Measurements from ENCODE around the gene RPL13A.

RPL13A gene

DNA sequence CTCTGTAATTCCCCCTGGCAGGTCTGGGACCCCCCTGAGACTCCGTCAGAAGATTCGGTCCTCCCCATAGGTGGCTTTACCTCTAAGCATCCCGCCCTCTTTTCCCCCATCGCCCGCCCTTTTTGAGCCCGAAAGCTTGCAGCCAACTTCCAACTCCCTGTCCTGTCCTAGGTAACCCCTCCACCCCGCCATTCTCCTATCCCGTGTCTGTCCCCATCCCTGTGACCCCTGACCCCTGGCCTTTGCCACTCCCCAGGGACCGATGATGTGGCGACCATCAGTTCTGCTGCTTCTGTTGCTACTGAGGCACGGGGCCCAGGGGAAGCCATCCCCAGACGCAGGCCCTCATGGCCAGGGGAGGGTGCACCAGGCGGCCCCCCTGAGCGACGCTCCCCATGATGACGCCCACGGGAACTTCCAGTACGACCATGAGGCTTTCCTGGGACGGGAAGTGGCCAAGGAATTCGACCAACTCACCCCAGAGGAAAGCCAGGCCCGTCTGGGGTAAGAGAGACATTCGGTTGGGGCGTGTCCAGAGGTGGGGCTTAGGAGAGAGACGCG is 40.9 kb downstream of the RPL13A start:
- TF ChIP-seq TAF1 (IDR thresholded peaks at IDR 0.05; ENCODE audit: borderline replicate concordance, insufficient read depth, low read length) (no peak), SIN3A (IDR thresholded peaks at IDR 0.05; ENCODE audit: borderline replicate concordance, insufficient read depth, low read length) (no peak), FOXP2 (optimal IDR thresholded peaks at IDR 0.05; ENCODE audit: borderline replicate concordance, extremely low read depth, extremely low read length, insufficient read depth) (no peak), POLR2AphosphoS5 (IDR thresholded peaks at IDR 0.05; ENCODE audit: low read depth, low read length) (no peak)
- TF ChIP-seq, protein P1, sequence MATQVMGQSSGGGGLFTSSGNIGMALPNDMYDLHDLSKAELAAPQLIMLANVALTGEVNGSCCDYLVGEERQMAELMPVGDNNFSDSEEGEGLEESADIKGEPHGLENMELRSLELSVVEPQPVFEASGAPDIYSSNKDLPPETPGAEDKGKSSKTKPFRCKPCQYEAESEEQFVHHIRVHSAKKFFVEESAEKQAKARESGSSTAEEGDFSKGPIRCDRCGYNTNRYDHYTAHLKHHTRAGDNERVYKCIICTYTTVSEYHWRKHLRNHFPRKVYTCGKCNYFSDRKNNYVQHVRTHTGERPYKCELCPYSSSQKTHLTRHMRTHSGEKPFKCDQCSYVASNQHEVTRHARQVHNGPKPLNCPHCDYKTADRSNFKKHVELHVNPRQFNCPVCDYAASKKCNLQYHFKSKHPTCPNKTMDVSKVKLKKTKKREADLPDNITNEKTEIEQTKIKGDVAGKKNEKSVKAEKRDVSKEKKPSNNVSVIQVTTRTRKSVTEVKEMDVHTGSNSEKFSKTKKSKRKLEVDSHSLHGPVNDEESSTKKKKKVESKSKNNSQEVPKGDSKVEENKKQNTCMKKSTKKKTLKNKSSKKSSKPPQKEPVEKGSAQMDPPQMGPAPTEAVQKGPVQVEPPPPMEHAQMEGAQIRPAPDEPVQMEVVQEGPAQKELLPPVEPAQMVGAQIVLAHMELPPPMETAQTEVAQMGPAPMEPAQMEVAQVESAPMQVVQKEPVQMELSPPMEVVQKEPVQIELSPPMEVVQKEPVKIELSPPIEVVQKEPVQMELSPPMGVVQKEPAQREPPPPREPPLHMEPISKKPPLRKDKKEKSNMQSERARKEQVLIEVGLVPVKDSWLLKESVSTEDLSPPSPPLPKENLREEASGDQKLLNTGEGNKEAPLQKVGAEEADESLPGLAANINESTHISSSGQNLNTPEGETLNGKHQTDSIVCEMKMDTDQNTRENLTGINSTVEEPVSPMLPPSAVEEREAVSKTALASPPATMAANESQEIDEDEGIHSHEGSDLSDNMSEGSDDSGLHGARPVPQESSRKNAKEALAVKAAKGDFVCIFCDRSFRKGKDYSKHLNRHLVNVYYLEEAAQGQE (IDR thresholded peaks at IDR 0.05; ENCODE audit: insufficient read depth in 1 of 2, low read depth in 2 of 2, low read length in 2 of 2): no peak

DNA sequence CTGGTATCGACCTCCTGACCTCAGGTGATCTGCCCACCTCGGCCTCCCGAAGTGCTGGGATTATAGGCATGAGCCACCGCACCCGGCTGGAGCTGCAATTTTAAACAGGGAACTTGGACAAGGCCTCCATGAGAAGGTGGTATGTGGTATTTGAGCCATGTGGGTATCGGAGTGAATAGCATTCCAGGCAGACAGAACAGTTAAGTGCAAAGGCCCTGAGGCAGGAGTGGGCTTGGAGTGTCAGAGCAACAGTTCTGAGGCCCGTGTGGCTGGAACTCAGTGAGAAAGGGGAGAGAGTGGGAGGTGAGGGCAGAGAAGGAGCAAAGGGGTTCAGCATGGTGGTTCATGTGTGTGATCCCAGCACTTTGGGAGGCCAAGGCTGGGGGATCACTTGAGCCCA is 43.3 kb downstream of the RPL13A start:
- TF ChIP-seq FOXP2 (optimal IDR thresholded peaks at IDR 0.05; ENCODE audit: borderline replicate concordance, extremely low read depth, extremely low read length, insufficient read depth) (no peak), SIN3A (IDR thresholded peaks at IDR 0.05; ENCODE audit: borderline replicate concordance, insufficient read depth, low read length) (no peak), POLR2AphosphoS5 (IDR thresholded peaks at IDR 0.05; ENCODE audit: low read depth, low read length) (no peak), TAF1 (IDR thresholded peaks at IDR 0.05; ENCODE audit: borderline replicate concordance, insufficient read depth, low read length) (no peak)
- TF ChIP-seq, protein P1 (IDR thresholded peaks at IDR 0.05; ENCODE audit: insufficient read depth in 1 of 2, low read depth in 2 of 2, low read length in 2 of 2): no peak

DNA sequence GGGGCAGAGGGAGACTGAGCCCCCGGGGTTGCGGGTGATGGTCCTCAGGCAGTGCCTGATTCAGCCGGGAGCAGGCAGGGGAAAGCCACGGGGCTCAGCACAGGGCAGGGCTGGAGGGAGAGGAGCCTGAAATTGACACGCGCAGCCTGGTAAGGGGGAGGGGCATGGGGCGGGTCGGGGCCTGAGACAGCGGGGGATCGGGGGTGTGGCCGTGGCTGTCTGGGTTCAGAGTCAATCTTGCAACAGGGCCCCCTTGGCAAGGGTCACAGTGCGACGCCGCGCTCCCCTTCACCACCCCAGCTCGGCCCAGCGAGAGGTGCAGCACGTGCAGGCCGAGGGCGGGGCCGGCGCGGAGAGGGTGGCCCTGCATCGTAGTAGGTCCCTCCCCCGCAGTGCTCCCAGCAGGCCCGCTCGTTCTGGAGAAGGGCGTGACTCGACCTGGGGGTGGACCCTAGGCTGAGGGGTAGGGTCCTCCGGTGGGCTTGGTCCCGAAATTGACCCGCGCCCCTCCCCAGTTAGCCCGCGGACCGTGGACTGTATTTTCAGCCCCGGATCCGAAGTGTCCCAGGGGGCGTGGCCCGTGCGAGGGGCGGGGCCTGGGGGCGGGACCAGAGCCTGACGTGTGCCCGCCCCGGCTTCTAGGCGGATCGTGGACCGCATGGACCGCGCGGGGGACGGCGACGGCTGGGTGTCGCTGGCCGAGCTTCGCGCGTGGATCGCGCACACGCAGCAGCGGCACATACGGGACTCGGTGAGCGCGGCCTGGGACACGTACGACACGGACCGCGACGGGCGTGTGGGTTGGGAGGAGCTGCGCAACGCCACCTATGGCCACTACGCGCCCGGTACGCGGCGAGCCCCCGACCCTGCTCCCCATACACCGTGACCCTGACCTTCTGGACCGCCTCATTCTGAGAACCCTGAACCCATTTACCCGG is 46.4 kb downstream of the RPL13A start:
- no peak for TF ChIP-seq SIN3A (IDR thresholded peaks at IDR 0.05; ENCODE audit: borderline replicate concordance, insufficient read depth, low read length)
- TF ChIP-seq FOXP2 (optimal IDR thresholded peaks at IDR 0.05; ENCODE audit: borderline replicate concordance, extremely low read depth, extremely low read length, insufficient read depth): peak; percentile 19
- TF ChIP-seq TAF1 (IDR thresholded peaks at IDR 0.05; ENCODE audit: borderline replicate concordance, insufficient read depth, low read length): no peak
- TF ChIP-seq POLR2AphosphoS5 (IDR thresholded peaks at IDR 0.05; ENCODE audit: low read depth, low read length): no peak
- TF ChIP-seq, protein P1 (IDR thresholded peaks at IDR 0.05; ENCODE audit: insufficient read depth in 1 of 2, low read depth in 2 of 2, low read length in 2 of 2): no peak

DNA sequence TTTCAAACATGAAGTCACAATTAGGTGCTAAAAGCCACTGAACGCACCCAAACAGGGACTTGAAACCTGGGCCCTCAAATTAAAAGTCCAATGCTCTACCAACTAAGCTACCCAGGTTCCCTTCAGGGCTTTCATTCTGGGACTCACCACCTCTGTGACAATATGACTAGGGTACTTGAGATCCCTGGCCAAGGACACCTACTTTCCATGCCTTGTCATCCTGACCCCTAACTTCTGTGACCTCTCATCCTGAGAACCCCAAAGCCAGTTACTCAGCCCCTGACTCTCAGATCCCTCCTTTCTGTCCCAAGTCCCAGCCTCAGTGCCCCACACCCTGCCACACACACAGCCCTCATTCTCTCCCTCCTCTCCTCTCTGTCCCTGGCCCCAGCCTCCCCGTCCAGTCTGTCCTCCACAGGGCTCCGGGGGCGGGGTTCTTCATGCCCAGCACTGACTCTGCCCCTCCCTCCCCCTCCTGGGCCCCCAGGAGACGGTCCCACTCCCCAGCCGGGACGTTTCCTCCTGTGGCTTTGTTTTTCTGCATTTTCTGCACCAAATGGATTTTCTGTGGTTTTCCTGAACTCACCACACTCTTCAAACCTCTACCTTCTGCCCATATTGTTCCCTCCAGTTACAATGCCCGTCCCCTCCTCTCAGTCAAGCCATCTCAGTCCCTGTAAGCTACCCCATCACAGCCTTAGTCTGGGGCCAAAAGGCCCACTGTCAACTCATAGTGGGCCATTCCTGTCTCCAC is 47.4 kb downstream of the RPL13A start:
- TF ChIP-seq TAF1 (IDR thresholded peaks at IDR 0.05; ENCODE audit: borderline replicate concordance, insufficient read depth, low read length): no peak
- no peak for TF ChIP-seq FOXP2 (optimal IDR thresholded peaks at IDR 0.05; ENCODE audit: borderline replicate concordance, extremely low read depth, extremely low read length, insufficient read depth)
- TF ChIP-seq SIN3A (IDR thresholded peaks at IDR 0.05; ENCODE audit: borderline replicate concordance, insufficient read depth, low read length): no peak
- no peak for TF ChIP-seq POLR2AphosphoS5 (IDR thresholded peaks at IDR 0.05; ENCODE audit: low read depth, low read length)
- TF ChIP-seq, protein P1 (IDR thresholded peaks at IDR 0.05; ENCODE audit: insufficient read depth in 1 of 2, low read depth in 2 of 2, low read length in 2 of 2): no peak
